ENCODE measurements around the gene SLC22A2. TPM values are rescaled to one million over a fixed set of nuclear protein-coding genes. Genes with fewer than 3 reads are reported as not detected.

Gene SLC22A2
- total RNA-seq, 2 experiments from 2014 or later, result not detected

- ChIA-PET CTCF (ENCODE audit: unreplicated experiment) (no interaction called here), POLR2A (interaction anchor here (0.6 kb wide), 1 partner anchor 871 kb away, joined by 8 read pairs; no protein-coding TSS in a partner anchor)
- no peak overlapping the region for H3K4me2 ChIP-seq (ENCODE audit: low read length)
- no peak overlapping the region for H2AFZ ChIP-seq (ENCODE audit: low read length)
- no peak overlapping the region for H3K4me3 ChIP-seq (ENCODE audit: low read depth, low read length, poor library complexity, severe bottlenecking)
- H3K27ac ChIP-seq (ENCODE audit: low read depth, low read length, poor library complexity, severe bottlenecking), result no peak overlapping the region
- no peaks in the 10 kb centered on the region for H3K9me3 ChIP-seq (ENCODE audit: low read length)
- TF ChIP-seq EZH2phosphoT487 (IDR thresholded peaks at IDR 0.05; ENCODE audit: borderline replicate concordance, low read depth, low read length), result no peak
- DNase-seq (ENCODE audit: low spot score), result no peak
- no peaks in the 10 kb centered on the region for H3K9me2 ChIP-seq (ENCODE audit: insufficient read depth, low read length)
- no peaks in the 10 kb centered on the region for H3K4me1 ChIP-seq (ENCODE audit: insufficient read depth, low read length, poor library complexity, severe bottlenecking)
- BruUV-seq (replicated peaks), result no TSS peak
- no peaks in the 10 kb centered on the region for H3K36me3 ChIP-seq (ENCODE audit: insufficient read depth, low read length)
- H3K79me2 ChIP-seq (ENCODE audit: insufficient read depth, low read depth, low read length), result no peaks in the 10 kb centered on the region
- H4K20me1 ChIP-seq (ENCODE audit: insufficient read depth, low read length), result no peaks in the 10 kb centered on the region
- intact Hi-C loops (cut with micrococcal nuclease; ENCODE audit: unreplicated experiment), result no loop called here
Measured at GRCh38 chr6:160167604-160168399, 90.8 kb downstream of the SLC22A2 start.

Other genes starting within 250 kb of the SLC22A2 start
- gene SLC22A1, start 137.0 kb downstream of the SLC22A2 start, total RNA-seq (2014; rRNA removed; shearing (Covaris generic)), result not detected in 2 replicates
- 0.35 TPM in 1 of 2 replicates, not detected in the other for gene SLC22A1, start 137.0 kb downstream of the SLC22A2 start, total RNA-seq (2022)
- not detected in 2 replicates for gene SLC22A3, start 89.6 kb upstream of the SLC22A2 start, total RNA-seq (2014; rRNA removed; shearing (Covaris generic))
- gene SLC22A3, start 89.6 kb upstream of the SLC22A2 start, total RNA-seq (2022), result not detected in 2 replicates

Data from OCI-LY7 (cell line).